Nucleus accumbens (tissue), 56 donors: Measurements from ENCODE around the gene UCK2.

Experiments used
- DNase-seq, 56 donors: peaks; one replicate each; lab custom pipeline; 2025; lab: John Stamatoyannopoulos, UW

Gene UCK2

DNA sequence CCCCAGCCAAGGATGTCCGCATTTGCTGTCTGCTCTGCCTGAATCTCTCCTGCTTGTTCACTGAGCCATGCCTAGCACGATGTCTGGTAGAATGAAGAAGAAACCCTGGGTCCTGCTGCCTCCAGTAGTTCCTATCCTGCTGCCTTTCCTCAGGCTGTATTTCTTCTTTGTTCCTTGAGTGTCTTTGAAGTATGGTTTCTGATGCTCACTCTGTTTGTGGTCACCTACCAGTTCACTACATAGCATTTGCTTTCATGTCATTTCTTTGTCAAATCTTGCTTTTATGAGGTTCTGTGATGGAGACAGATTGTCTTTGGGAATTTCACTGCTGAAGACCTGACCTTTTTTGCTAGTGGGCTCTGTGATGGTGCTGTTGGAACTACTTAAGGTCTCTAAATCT lies 5.9 kb downstream of the UCK2 start:
- DNase-seq = no peak

GRCh38 chr1:165834229-165834628 lies 6.8 kb downstream of the UCK2 start:
- DNase-seq = no peak

DNA sequence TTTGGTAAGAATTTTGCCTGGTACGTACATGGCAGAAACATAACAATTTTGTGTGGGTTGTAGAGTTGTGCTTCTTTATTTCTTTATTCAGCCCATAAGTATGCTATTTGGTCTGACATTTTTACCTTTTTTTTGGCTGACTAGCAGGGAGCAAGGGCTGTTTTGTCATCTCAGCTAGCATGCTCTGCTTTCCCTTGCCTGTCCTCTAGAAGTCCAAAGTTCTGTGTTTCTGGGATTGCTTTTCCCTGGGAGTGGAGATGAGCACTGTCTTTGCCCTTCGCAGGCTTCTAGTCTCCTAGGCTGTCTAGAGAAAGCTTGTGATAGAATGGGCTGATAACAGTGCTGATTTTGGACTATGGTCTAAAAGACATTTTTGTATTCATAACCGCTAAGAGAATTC lies 7.5 kb downstream of the UCK2 start:
- DNase-seq = no peak

DNA sequence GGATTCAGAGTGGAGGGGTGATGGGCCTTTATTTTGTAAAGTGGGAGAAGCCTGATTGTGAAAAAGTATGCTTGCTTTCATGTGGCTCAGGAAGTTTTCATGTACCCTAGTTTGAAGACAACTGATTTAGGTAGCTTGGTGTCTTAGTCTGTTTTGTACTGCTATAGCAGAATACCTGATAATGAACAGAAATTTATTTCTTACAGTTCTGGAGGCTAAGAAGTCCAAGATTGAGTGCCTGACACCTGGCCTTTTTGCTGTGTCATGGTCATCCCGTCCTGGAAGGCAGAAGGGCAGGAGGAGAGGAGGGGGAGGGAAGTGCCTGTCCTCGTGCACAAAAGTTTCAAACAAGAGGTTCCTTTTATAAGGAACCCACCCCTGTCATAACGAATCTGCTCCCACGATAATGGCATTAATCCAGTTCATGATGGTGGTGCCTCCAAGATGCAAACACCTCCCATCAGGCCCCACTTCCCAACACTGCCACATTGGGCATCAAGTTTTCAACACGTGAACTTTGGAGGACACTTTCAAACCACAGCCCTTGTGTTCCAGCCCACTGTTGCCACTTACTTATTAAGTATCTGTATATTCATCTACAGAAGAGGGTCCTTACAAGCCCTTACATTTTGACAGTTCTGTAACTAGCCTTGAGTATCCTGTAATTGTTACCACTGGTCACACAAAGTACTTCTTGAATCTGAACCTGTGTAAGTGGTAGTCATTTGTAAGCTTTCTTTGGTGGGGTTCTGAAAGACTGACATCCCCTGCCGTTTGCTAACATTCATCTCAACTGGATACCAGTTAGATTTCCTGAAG lies 9.5 kb downstream of the UCK2 start:
- no peak for DNase-seq

DNA sequence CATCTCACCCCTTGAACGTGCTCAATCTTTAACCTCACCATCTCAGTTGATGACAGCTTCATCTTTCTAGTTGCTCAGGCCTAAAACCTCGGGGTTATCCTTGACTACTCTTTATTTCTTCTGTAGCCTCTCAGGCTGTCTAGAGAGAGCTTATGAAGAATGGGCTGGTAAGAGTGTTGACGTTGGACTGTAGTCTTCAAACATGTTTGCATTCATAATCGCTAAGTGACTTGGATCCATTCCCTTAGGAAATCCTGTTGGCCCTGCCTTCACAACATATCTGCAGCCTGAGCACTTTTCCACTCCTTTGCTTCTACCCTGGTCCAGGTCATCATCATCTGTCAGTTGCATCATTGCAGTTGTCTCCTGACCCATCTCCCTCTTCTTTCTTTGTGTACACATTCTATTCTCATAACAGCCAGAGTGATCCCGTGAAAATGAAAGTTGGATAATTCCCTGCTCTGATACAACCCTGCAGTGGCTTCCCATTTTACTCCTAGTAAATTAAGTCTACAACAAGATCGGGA lies 10.5 kb downstream of the UCK2 start:
- no peak for DNase-seq

DNA sequence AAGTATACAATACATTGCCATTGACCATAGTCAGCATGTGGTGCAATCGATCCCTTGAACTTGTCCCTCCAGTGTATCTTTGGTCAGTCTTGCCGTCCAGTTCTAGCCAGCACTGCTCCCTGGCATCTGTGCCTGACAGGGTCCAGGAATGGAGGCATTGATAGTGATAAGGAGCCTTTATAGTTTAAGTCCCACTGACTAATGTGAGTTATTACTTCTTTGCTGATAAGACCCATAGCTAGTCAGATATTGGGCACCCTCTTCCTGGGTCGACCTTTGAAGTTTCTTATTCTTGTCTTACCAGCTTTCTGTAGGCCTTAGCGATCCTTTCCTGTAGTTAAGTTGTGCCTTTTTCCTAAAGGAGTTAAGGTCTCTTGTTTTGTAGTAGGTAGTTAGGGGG lies 13.0 kb downstream of the UCK2 start:
- DNase-seq = no peak

DNA sequence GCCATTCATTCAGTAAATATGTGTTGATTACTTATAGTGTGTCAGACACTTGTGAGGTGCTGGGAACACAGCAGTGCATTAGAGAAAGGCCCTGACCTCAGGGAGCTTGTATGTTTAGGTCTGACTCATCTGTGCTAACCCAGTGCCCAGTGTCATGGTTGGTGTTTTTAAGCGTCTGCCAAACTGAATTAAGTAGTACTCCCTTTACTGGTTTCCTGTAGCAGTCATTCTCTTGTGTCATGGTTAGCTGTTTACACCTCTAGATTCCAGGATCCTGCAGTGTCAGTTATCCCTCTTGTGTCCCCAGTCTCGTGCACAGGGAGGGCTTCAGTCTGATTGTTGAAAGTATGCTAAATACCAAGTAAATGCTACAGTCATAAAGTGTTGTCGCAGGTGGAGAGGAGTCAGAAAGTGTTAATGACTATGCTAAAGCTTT lies 14.2 kb downstream of the UCK2 start:
- DNase-seq = no peak

DNA sequence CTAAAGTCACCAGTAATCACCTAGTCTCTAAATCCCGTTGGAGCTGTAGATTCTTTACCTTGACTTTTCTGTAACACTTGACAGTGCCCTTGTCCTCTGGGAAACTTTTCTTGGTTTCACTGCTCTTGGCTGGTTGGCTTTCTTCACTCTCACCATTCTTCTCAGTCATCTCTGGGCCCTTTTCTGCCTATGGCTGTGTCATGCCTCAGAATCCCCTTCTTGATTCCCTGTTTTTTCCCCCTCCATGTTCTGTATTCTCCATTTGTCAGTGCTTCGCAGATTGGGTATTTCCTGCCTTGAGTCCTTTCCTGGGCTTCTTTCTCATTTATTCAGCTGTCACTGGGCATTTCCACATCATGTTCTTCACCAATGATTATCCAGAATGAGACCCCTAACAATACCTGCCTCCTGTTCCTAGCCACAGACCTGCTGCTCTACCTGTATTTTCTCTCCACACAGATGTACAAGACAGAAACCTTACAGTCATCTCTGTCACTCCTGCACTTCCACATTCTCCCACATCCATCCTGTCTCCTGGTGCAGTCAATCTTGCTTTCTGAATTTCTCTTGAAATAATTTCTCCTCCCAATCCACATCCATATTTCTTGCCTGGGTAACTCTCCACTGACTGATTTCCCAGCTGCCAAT lies 14.7 kb downstream of the UCK2 start:
- DNase-seq = no peak

- peak in 2 of 56 donors; percentile 9 for DNase-seq
These were observed 15.3 kb downstream of the UCK2 start for GRCh38 chr1:165842671-165843129.

DNA sequence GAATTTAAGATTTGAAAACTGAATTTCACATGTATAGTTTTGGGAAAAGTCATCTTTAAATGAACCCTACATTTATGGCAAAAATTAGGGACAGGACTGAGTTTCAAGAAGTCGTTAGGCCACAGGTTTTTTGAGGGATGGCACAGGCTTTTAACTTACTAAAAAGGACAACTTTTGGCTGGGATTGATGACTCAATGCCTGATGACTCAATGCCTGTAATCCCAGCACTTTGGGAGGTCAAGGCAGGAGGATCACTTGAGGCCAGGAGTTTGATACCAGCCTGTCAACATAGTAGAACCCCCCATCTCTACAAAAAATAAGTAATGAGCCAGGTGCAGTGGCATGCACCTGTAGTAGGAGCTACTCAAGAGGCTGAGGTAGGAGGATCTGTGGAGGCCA lies 15.9 kb downstream of the UCK2 start:
- no peak for DNase-seq

DNA sequence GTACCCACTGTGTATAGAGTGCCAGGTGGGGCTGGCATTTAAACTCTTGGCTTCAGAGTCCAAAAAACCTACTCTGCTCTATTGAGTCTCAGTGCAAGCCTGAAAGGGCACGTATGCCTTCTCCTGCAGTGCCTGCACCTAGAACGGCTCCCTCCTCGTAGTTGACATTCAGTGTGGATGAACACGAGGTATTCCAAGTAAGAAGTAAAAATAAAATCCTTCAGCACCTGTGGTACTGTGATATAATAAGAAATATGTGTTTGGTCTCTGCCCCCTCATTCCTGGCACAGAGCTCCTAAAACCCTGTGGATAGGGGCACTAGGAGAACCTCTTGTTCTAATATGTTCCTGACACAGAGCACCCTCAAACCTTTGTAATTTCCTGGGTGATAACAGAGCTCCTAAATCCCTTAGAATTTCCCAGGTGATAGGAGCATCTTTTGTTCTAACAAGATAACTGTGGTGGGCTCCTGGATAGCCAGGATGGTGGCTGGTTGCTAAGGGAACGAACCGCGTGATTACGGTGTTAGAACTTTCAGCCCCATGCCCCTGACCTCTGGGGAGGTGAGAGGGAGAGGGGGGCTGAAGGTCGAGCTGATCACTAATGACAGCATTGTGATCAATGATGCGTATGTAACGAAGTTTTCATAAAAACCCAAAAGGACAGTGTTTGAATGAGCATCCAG lies 16.8 kb downstream of the UCK2 start:
- DNase-seq = peak in 2 of 56 donors; percentile 3 to 14

DNA sequence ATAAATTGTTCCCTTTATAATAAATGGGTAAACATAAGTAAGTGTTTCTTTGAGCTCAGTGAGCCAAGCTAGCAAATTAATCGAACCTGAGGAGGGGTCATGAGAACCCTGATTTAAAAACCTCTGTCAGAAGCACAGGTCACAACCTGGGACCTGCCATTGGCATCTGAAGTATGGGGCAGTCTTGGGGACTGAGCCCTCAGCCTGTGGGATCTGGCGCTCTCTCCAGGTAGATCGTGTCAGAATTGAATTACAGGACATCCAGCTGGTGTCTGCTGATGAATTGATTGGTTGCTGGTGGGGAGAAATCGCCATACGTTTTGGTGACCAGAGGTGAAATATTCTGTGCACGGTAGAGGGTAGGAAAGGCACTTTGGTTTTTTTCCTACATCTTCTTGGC lies 17.5 kb downstream of the UCK2 start:
- no peak for DNase-seq

GRCh38 chr1:165845569-165845968 lies 18.2 kb downstream of the UCK2 start:
- no peak for DNase-seq

DNA sequence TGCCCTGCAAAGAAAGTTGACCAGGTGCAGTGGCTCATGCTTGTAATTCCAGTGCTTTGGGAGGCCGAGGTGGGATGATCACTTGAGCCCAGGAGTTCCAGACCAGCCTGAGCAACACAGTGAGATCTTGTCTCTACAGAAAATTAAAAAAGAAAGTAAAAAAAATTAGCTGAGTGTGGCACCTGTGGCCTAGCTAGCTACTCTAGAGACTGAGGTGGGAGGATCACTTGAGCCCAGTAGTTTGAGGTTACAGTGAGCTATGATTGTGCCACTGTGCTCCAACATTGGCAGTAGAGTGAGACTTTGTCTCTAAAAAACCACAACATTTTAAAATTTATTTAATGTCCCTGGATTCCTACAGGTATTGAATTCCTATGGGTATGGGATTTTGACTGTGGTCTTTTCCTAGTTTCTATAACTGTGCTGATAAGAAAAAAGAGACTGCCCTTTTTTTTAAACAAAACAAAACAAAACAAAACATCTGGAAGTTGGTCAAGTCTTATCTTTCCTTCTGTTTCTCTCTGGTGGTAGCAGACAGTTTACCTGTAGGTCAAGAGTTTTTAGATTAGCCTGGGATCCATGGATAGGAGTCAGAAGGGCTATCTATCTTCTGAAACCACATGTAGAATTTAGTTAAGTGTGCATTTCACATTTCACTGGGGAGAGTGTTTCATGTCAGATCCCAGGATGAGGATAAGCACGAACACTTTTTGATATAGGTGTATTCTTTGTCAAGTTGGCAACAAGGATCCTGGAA lies 18.8 kb downstream of the UCK2 start:
- no peak for DNase-seq

- no peak for DNase-seq
These were observed 20.1 kb downstream of the UCK2 start for GRCh38 chr1:165847486-165847885.

- DNase-seq = no peak
These were observed 22.1 kb downstream of the UCK2 start for GRCh38 chr1:165849353-165850133.

GRCh38 chr1:165851034-165851658 lies 23.7 kb downstream of the UCK2 start:
- DNase-seq = no peak

DNA sequence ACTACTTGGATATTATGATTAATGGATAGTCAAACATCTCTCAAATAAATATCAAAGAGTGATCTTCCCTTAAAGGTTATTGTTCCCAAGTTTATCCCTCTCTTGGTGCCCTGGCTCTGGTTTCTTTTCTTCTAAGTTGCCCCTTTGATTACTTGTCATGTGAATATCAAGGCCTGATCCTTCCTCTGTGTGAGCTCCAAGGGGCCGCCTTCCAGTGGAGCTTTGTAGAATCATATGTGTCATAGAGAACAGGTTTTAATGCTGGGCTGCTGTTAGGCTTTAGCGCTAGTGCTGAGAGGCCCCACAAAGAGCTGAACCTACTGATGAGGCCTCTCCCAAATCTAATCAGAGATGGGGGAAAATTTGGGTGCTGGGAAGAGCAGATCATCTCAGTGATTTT lies 25.5 kb downstream of the UCK2 start:
- DNase-seq = no peak

GRCh38 chr1:165853528-165854075 lies 26.2 kb downstream of the UCK2 start:
- DNase-seq = no peak
